Stimulated activated CD8-positive, alpha-beta memory T cell treated with anti-CD3 and anti-CD28 coated beads, Interleukin-15, amount 100 ng/mL, for 4 hours (primary cell): Measurements from ENCODE around the gene RAD9A.
"Not testable (repeated sequence)": the region's sequence is repeated elsewhere in the genome, so short reads cannot be mapped to it uniquely, and the experiment has no call there.

Experiments used
- DNase-seq, 2 donors: peaks; one replicate each; pipeline ENCODE4 v3.0.0-alpha.2; 2020; ENCODE audit warnings: low read depth in 2 of 2

The RAD9A gene

DNA sequence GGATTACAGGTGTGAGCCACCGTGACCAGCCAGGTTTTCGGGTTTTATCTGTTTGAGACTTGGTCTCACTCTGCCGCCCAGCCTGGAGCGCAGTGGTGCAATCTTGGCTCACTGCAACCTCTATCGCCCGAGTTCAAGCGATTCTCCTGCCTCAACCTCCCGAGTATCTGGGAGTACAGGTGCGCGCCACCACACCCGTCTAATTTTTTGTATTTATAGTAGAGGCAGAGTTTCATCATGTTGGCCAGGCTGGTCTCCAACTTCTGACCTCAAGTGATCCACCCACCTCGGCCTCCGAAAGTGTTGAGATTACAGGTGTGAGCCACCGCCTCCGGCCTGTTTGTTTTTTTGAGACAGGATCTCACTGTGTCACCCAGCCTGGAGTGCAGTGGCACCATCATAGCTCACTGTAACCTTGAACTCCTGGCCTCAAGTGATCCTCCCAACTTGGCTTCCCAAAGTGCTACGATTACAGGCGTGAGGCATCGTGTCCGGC, 35.6 kb downstream of the RAD9A start:
- not testable (repeated sequence) for DNase-seq

- DNase-seq, result peak; percentile 98
These were observed 36.5 kb downstream of the RAD9A start, which contains the start of gene RPS6KB2 for GRCh38 chr11:67428052-67429001. RPS6KB2 (plus strand) TSS chr11:67428494; CDS start chr11:67428546, 52 bp downstream.

DNA sequence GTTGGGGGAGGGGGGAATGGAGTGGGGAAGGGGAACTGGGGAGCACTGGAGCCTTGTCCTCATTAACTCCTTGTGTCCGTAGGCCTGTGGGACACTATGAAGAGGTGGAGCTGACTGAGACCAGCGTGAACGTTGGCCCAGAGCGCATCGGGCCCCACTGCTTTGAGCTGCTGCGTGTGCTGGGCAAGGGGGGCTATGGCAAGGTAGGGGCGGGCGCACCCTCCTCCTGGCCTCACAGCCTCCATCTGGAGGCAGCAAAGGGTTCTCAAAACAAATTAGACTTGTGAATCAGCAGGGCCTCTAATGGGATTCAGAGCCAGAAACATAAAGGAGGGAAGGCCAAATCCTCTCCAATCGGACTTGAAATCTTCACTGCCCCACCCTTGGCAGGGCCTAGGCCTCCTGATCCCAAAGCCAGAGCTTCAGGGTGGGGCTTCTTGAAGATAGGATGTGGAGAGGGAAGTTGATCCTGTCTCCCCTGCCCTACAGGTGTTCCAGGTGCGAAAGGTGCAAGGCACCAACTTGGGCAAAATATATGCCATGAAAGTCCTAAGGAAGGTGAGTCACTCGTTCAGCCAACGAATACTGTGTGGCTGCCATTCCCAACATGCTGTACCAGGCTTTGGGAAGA, 37.4 kb downstream of the RAD9A start:
- DNase-seq, result no peak

DNA sequence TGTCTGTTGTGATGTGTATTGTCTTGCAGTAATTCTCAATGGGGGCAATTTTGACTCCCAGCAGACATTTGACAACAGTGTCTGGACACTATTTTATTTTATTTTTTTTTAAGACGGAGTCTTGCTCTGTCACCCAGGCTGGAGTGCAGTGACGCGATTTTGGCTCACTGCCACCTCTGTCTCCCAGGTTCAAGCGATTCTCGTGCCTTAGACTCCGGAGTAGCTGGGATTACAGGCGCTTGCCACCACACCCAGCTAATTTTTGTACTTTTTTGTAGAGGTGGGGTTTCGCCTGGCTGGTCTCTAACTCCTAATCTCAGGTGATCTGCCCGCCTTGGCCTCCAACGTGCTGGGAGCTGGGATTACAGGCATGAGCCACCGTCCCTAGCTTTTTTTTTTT, 37.9 kb downstream of the RAD9A start:
- no peak for DNase-seq

DNA sequence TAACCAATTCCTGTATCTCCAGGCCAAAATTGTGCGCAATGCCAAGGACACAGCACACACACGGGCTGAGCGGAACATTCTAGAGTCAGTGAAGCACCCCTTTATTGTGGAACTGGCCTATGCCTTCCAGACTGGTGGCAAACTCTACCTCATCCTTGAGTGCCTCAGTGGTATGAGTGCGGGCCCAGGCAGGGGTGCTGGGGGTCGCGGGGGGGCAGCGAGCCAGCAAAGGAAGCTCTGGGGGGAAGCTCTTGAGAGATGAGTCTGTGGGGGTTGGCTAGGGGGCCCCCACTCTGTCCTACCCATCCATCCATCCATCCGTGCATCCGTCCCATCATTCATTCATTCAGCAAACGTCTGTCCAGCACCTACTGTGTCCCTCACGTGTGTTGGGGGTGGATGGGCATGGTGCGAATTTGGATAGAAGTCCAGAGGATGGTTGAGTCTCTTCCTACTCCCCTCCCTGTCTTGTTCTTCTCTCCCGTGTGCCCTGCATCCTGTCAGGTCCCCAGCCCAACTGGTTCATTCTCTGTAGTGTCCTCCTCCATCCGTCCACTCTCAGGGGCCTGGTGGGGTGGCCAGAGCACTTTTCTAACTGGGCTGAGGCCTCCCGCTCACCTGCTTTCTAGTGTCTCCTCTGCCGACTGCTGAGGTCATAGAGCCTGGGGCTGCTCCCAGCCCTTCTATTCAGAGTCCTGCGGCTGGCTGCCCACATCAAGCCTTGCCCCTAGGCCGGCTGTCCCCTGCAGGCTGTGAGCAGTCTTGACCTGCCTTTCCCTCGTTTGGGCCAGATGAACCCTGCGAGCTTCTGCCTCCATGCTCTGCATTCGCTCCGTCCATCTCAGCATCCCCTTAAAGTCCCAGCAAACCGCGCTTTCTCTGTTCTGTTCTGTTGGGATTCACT, 39.8 kb downstream of the RAD9A start:
- DNase-seq, result no peak

- no peak for DNase-seq
These were observed 41.0 kb downstream of the RAD9A start for GRCh38 chr11:67432655-67433349.

GRCh38 chr11:67433536-67434394, 42.0 kb downstream of the RAD9A start:
- DNase-seq, result no peak

DNA sequence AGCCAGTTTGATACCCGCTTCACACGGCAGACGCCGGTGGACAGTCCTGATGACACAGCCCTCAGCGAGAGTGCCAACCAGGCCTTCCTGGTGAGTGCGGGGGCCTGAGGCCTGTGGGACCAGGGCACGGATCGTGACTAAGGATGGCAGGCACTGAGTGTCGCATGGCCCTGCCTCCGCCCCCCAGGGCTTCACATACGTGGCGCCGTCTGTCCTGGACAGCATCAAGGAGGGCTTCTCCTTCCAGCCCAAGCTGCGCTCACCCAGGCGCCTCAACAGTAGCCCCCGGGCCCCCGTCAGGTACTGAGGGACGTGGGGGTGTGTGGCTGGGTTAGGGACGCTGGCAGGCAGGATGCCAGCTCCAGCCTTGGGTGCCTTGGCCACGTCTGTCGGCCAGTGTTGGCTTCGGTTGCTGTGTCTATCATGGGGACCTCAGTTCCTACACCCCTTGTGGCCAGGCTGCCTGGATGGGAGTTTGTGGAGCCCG, 42.7 kb downstream of the RAD9A start:
- no peak for DNase-seq

DNA sequence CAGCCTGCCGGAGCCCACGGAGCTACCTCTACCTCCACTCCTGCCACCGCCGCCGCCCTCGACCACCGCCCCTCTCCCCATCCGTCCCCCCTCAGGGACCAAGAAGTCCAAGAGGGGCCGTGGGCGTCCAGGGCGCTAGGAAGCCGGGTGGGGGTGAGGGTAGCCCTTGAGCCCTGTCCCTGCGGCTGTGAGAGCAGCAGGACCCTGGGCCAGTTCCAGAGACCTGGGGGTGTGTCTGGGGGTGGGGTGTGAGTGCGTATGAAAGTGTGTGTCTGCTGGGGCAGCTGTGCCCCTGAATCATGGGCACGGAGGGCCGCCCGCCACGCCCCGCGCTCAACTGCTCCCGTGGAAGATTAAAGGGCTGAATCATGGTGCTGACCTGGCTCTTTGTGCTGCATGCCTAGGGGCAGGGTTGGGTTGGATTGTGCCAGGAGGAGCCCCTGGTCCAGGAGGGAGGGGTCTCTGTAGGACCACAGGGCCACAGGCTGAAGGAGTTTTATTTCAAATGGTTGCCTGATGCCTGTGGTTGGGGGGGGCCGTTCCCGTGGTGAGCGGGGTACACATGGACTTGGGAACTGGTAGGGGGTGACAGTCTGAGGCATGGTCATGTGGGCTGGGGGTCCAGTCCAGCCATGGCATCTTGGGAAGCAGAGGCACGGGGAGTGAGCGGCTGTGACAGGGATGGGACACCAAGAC, 43.4 kb downstream of the RAD9A start:
- no peak for DNase-seq

DNA sequence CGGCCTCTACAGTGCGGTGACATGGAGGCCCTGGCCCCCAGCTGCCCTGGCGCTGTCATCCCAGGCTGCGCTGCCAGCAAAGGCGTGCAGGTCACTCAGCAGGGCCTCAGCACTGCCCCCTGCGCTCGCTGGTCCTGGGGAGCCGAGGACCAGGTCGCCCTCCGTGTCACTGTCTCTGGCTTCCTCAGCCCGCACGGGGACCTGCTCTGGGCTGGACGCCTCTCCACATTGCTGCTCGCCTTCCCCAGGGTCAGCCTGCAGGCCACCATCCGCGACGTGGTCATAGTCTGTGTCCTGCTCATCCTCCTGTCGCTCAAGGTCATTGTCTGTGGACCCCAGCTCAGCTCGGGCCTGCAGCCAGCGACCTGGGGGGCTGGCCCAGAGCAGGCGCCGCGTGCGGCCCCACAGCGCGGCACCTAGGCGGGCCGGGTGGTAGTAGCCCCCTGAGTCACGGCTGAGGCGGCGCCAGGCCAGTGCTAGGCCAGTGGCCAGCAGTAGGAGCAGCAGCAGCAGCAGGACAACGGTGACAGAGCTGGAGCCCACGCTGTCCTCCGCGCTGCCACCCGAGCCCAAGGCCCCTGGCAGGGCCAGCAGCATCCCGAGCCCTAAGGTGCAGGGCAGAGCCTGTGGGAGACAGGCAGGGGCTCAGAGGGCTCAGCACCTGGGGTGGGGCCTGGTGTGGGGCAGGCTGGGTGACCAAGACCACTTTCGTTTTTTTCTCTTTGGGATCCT, 44.1 kb downstream of the RAD9A start:
- no peak for DNase-seq

- peak in 1 of 2 donors; percentile 35 for DNase-seq
These were observed 44.8 kb downstream of the RAD9A start for GRCh38 chr11:67436459-67437081.

GRCh38 chr11:67437082-67437808, 45.5 kb downstream of the RAD9A start, which contains the start of gene PTPRCAP:
PTPRCAP (minus strand) TSS chr11:67437682; CDS start chr11:67437619, 63 bp downstream.
- DNase-seq, result peak; percentile 57 to 60

DNA sequence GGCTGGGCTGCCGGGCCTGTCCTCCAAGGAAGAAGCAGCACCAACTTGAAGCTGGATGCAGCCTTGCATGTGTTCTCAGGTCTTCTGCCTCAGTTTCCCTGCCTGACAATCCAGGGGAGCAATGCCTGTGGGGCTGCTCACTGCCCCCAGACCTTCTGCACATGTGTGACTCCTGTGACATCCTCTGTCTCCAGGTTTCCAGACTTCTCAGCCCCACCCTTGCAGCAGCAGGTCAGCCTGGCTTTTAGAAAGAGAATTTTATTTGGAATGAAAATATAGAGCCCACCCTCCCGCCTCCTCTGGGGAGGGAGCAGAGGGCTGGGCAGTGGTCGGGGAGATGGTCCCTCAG, 46.0 kb downstream of the RAD9A start:
- no peak for DNase-seq

GRCh38 chr11:67438158-67438902, 46.5 kb downstream of the RAD9A start:
- peak; percentile 50 to 51 for DNase-seq

DNA sequence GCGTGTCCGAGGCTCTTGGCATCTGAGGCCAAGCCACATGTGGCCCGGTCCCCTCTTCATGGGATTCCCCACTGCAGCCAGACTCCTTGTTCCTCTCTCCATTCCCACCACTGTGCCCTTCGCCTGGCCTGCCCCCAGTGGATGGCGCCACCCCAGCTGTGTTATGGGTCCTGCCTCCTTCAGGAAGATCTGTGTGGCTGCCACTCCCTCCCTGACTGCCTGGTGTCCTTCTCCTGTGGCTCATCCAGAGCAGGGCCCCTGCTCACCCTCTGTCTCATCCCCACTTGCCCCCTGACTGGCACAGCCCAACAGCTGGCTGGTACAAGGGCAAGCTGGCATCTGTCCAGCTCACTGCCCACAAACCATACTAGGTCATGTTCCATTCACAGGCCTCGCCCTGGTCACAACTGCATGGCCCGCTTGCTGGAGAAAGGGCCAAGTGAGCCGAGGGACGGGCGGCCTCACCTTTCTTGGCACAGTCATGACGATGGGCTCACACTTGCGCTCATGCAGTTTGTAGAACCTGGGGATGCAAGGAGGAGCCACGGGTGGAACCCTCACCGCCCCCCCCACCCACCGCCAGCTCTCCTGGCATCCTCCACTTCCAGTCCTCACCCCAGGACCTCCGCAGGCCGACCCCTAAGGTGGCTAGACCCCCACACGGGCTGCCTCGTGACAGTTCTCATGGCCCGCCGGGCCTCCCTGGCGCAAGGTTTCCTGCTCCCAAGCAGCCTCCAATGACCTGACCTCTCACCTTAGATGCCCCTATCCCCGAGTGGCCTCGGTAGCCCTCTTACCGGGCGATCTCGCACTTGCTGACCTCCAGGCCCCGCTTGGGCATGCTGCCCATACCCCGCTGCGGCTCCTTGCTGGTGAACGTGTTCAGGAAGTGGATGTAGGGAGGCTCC, 47.8 kb downstream of the RAD9A start:
- DNase-seq, result no peak
